Stimulated activated CD8-positive, alpha-beta memory T cell treated with anti-CD3 and anti-CD28 coated beads, Interleukin-15, amount 100 ng/mL, for 1 hour (primary cell): ENCODE measurements around the gene FBXO33.
A peak's percentile ranks its signal among the peaks of the same experiment; 100 is the strongest.

Experiments used
- DNase-seq: peaks from one replicate; pipeline ENCODE4 v3.0.0-alpha.2; 2020; ENCODE audit warnings: low read depth

Gene FBXO33

GRCh38 chr14:39430762-39431415 lies 1.3 kb downstream of the FBXO33 start:
- peak; percentile 1 for DNase-seq

GRCh38 chr14:39428118-39428517 lies 4.1 kb downstream of the FBXO33 start:
- no peak for DNase-seq

- no peak for DNase-seq
These were observed 5.6 kb downstream of the FBXO33 start for GRCh38 chr14:39426605-39427004.

GRCh38 chr14:39425947-39426346 lies 6.3 kb downstream of the FBXO33 start:
- no peak for DNase-seq

- no peak for DNase-seq
These were observed 8.4 kb downstream of the FBXO33 start for GRCh38 chr14:39423793-39424192.

- DNase-seq, result no peak
These were observed 10.0 kb downstream of the FBXO33 start for GRCh38 chr14:39422243-39422642.

GRCh38 chr14:39419272-39419671 lies 13.0 kb downstream of the FBXO33 start:
- no peak for DNase-seq

GRCh38 chr14:39417014-39417413 lies 15.2 kb downstream of the FBXO33 start:
- DNase-seq, result no peak

GRCh38 chr14:39416072-39416471 lies 16.2 kb downstream of the FBXO33 start:
- DNase-seq, result no peak

GRCh38 chr14:39406560-39406959 lies 25.7 kb downstream of the FBXO33 start:
- no peak for DNase-seq

GRCh38 chr14:39398382-39398781 lies 33.9 kb downstream of the FBXO33 start:
- no peak for DNase-seq

- DNase-seq, result no peak
These were observed 35.8 kb downstream of the FBXO33 start for GRCh38 chr14:39396448-39396847.

- DNase-seq, result no peak
These were observed 36.5 kb downstream of the FBXO33 start for GRCh38 chr14:39395555-39396254.

- no peak for DNase-seq
These were observed 38.9 kb downstream of the FBXO33 start for GRCh38 chr14:39393289-39393688.

GRCh38 chr14:39384177-39384576 lies 48.1 kb downstream of the FBXO33 start:
- no peak for DNase-seq

- DNase-seq, result no peak
These were observed 48.5 kb downstream of the FBXO33 start for GRCh38 chr14:39383741-39384140.

- no peak for DNase-seq
These were observed 49.1 kb downstream of the FBXO33 start for GRCh38 chr14:39383026-39383660.

- DNase-seq, result no peak
These were observed 49.8 kb downstream of the FBXO33 start for GRCh38 chr14:39382463-39382862.

GRCh38 chr14:39381366-39381765 lies 50.9 kb downstream of the FBXO33 start:
- no peak for DNase-seq

GRCh38 chr14:39376667-39377403 lies 55.4 kb downstream of the FBXO33 start:
- DNase-seq, result no peak

- DNase-seq, result no peak
These were observed 57.4 kb downstream of the FBXO33 start for GRCh38 chr14:39374851-39375250.

GRCh38 chr14:39372656-39373055 lies 59.6 kb downstream of the FBXO33 start:
- DNase-seq, result no peak

- no peak for DNase-seq
These were observed 61.8 kb downstream of the FBXO33 start for GRCh38 chr14:39370415-39370814.
